ENCODE results near the gene EBF3. TPM values are rescaled to one million over a fixed set of nuclear protein-coding genes. Genes with fewer than 3 reads are reported as not detected.

EBF3 gene
- total RNA-seq, 1 experiment from 2014 or later, result 0.12 TPM

GRCh38 chr10:129959544-129960480, 4.3 kb downstream of the EBF3 start:
- Histone ChIP-seq H3K4me2 (ENCODE audit: low read length) (no peak overlapping the region), H3K79me2 (ENCODE audit: insufficient read depth, low read length) (no peaks in the 10 kb centered on the region), H4K20me1 (ENCODE audit: insufficient read depth) (no peaks in the 10 kb centered on the region), H3K9ac (ENCODE audit: low read length) (no peak overlapping the region), H3K9me3 (ENCODE audit: control insufficient read depth in 1 of 2, insufficient read depth in 1 of 2, low read depth in 1 of 2, low read length in 2 of 2) (no peaks in the 10 kb centered on the region), H2AFZ (ENCODE audit: low read depth, low read length, poor library complexity, severe bottlenecking) (no peak overlapping the region), H3K36me3 (ENCODE audit: control insufficient read depth in 1 of 2, insufficient read depth in 2 of 2, low read length in 2 of 2) (no peaks in the 10 kb centered on the region), H3K27me3 (ENCODE audit: insufficient read depth, low read length) (no peaks in the 10 kb centered on the region), H3K4me1 (ENCODE audit: control insufficient read depth in 1 of 2, insufficient read depth in 2 of 2, low read length in 2 of 2) (no peaks in the 10 kb centered on the region), H3K27ac (ENCODE audit: low read depth, low read length) (no peak overlapping the region), H3K9me2 (ENCODE audit: insufficient read depth) (no peaks in the 10 kb centered on the region), H3K4me3 (replicated peaks in 1 of 2; ENCODE audit: low read depth in 1 of 2, low read length in 2 of 2) (no peak overlapping the region)
- ChIA-PET POLR2A (no interaction called here), CTCF (no interaction called here), RAD21 (ENCODE audit: low non-redundant PET in 1 of 2, low total read pairs in 2 of 2, uncharacterized antibody in 2 of 2, unreplicated experiment in 2 of 2) (no interaction called here)
- ATAC-seq (no peak), DNase-seq (ENCODE audit: low read depth, low spot score) (no peak)
- no TSS peak for BruUV-seq (replicated peaks)
- TF ChIP-seq MAX (IDR thresholded peaks at IDR 0.05), result no peak
- TF ChIP-seq ATF3 (IDR thresholded peaks at IDR 0.05), result no peak
- TF ChIP-seq JUND (IDR thresholded peaks at IDR 0.05), result no peak
- TF ChIP-seq FOSL1 (IDR thresholded peaks at IDR 0.05; ENCODE audit: low read depth), result no peak
- no peak for TF ChIP-seq SIN3A (IDR thresholded peaks at IDR 0.05; ENCODE audit: low read depth)
- no peak for TF ChIP-seq POLR2AphosphoS5 (IDR thresholded peaks at IDR 0.05; ENCODE audit: low read depth, low read length)
- no peak for TF ChIP-seq REST (IDR thresholded peaks at IDR 0.05; ENCODE audit: low read depth)
- TF ChIP-seq ELF1 (IDR thresholded peaks at IDR 0.05; ENCODE audit: borderline replicate concordance, low read depth), result no peak
- intact Hi-C loops (cut with micrococcal nuclease), result no loop called here

All from HCT116 (cell line).